A549 (cell line): Measurements from ENCODE around the gene QRICH1. TPM values are rescaled to one million over a fixed set of nuclear protein-coding genes. Genes with fewer than 3 reads are reported as not detected.

Experiments used
- ATAC-seq, 2 experiments: fragments of 200-7000 bp in 1 of 2; fragments of >200 bp in 1 of 2; cut with Nextera tagmentation in 1 of 2; cut with Tn5 transposase in 1 of 2; 3 replicates each; pipeline versions ENCODE4 v1.8.0 to v1.9.1; 2018 to 2020; ENCODE audit warnings: mild to moderate bottlenecking in 1 of 2, moderate library complexity in 1 of 2
- CTCF ChIA-PET: fragments of 300-600 bp; sonication (Branson Sonifier 250); formaldehyde crosslinking; extraction: SDS; loops from one replicate; lab custom pipeline; 2021; ENCODE audit warnings: antibody characterized with exemption, inconsistent platforms; lab: Yijun Ruan, JAX
- POLR2A ChIA-PET: fragments of 350-600 bp; formaldehyde crosslinking; extraction: SDS; loops from one replicate; lab custom pipeline; 2021; ENCODE audit warnings: antibody characterized with exemption, inconsistent platforms; lab: Yijun Ruan, JAX
- DNase-seq, 2 experiments: peaks; one replicate each; pipeline versions ENCODE4 v3.0.0 to v3.0.0-alpha.2; 2011 to 2016; ENCODE audit warnings: low read depth in 1 of 2, low spot score in 1 of 2
- FAIRE-seq: peaks from 2 replicates; lab custom pipeline; 2011; peaks lifted over from hg19 to GRCh38; lab: Jason Lieb, UNC
- H3K27ac ChIP-seq, 2 experiments: fragments of >200 bp; sonication (Bioruptor Twin); formaldehyde crosslinking; 3 replicates each; pipeline ENCODE4 v1.5.1; 2016 to 2017
- H3K4me1 ChIP-seq: fragments of >200 bp; sonication (Bioruptor Twin); formaldehyde crosslinking; 3 replicates; pipeline ENCODE4 v1.6.1; 2016
- H3K4me2 ChIP-seq: fragments of >200 bp; sonication (Bioruptor Twin); formaldehyde crosslinking; 3 replicates; pipeline ENCODE4 v1.6.1; 2016
- H3K4me3 ChIP-seq: fragments of >200 bp; sonication (Bioruptor Twin); formaldehyde crosslinking; 3 replicates; pipeline ENCODE4 v1.5.1; 2016
- H3K9me3 ChIP-seq: fragments of >200 bp; sonication (Bioruptor Twin); formaldehyde crosslinking; 3 replicates; pipeline ENCODE4 v1.6.1; 2016
- CBX8 ChIP-seq: fragments of 200-600 bp; sonication (generic); IDR thresholded peaks from 2 replicates; pipeline ENCODE4 v1.6.1; 2016
- CHD2 ChIP-seq: fragments of 150-350 bp; IDR thresholded peaks from 2 replicates; pipeline ENCODE4 v1.6.1; 2014; ENCODE audit warnings: low read length; ENCODE audit not compliant: partially characterized antibody
- FOSL2 ChIP-seq, 2 experiments: fragments of 450-650 bp in 1 of 2; fragments of >200 bp in 1 of 2; sonication (Bioruptor Twin) in 1 of 2; formaldehyde crosslinking; IDR thresholded peaks; 2 replicates each; pipeline versions ENCODE4 v1.5.0 to v1.6.1; 2016 to 2020; ENCODE audit warnings: mild to moderate bottlenecking in 1 of 2, moderate library complexity in 1 of 2
- FOXS1 ChIP-seq: fragments of 250-450 bp; sonication (Bioruptor Pico); IDR thresholded peaks from 2 replicates; pipeline ENCODE4 v1.5.0; 2020; ENCODE audit warnings: mild to moderate bottlenecking, moderate library complexity
- GATA3 ChIP-seq: IDR thresholded peaks from 2 replicates; pipeline ENCODE4 v1.6.1; 2012; ENCODE audit warnings: borderline replicate concordance
- HDAC2 ChIP-seq: fragments of 200-600 bp; sonication (generic); IDR thresholded peaks from 2 replicates; pipeline ENCODE4 v1.6.1; 2016
- HEYL ChIP-seq: fragments of 250-450 bp; sonication (Bioruptor Pico); IDR thresholded peaks from 2 replicates; pipeline ENCODE4 v1.8.0; 2021; ENCODE audit warnings: mild to moderate bottlenecking, moderate library complexity
- HOXA7 ChIP-seq: fragments of 250-450 bp; sonication (Bioruptor Pico); IDR thresholded peaks from 2 replicates; pipeline ENCODE4 v1.5.0; 2020; ENCODE audit warnings: mild to moderate bottlenecking, moderate library complexity
- HOXB13 ChIP-seq: fragments of 250-450 bp; sonication (Bioruptor Pico); IDR thresholded peaks from 2 replicates; pipeline ENCODE4 v1.5.0; 2020; ENCODE audit warnings: low read depth, mild to moderate bottlenecking, moderate library complexity
- HOXB5 ChIP-seq: fragments of 250-450 bp; sonication (Bioruptor Pico); IDR thresholded peaks from 2 replicates; pipeline ENCODE4 v1.5.0; 2020; ENCODE audit warnings: mild to moderate bottlenecking, moderate library complexity
- JUN ChIP-seq, 2 experiments: fragments of >200 bp; sonication (Bioruptor Twin); formaldehyde crosslinking; IDR thresholded peaks; 2 replicates in 1 of 2; 3 replicates in 1 of 2; pipeline ENCODE4 v1.6.1; 2016 to 2017
- JUNB ChIP-seq: fragments of >200 bp; sonication (Bioruptor Twin); formaldehyde crosslinking; IDR thresholded peaks from 2 replicates; pipeline ENCODE4 v1.6.1; 2016
- KDM1A ChIP-seq: fragments of 200-600 bp; sonication (generic); IDR thresholded peaks from 2 replicates; pipeline ENCODE4 v1.6.1; 2016; ENCODE audit warnings: low read depth, mild to moderate bottlenecking
- KDM5A ChIP-seq: fragments of 200-600 bp; sonication (generic); IDR thresholded peaks from 2 replicates; pipeline ENCODE4 v1.6.1; 2016; ENCODE audit warnings: antibody characterized with exemption, mild to moderate bottlenecking
- MAFK ChIP-seq: fragments of 450-650 bp; IDR thresholded peaks from 2 replicates; pipeline ENCODE4 v1.6.1; 2014; ENCODE audit not compliant: partially characterized antibody
- MAZ ChIP-seq: fragments of 150-350 bp; IDR thresholded peaks from 2 replicates; pipeline ENCODE4 v1.6.1; 2014; ENCODE audit warnings: antibody characterized with exemption, low read depth, low read length, borderline replicate concordance
- MYC ChIP-seq: IDR thresholded peaks from 2 replicates; pipeline ENCODE4 v1.6.1; 2012; ENCODE audit warnings: mild to moderate bottlenecking, inconsistent platforms, low read length, improper control_type of control experiment, borderline replicate concordance
- RAD21 ChIP-seq, 2 experiments: fragments of >200 bp in 1 of 2; sonication (Bioruptor Twin) in 1 of 2; formaldehyde crosslinking in 1 of 2; IDR thresholded peaks in 1 of 2; conservative IDR thresholded peaks in 1 of 2; 2 replicates in 1 of 2; 3 replicates in 1 of 2; pipeline ENCODE4 v1.6.1; 2012 to 2018; ENCODE audit warnings: inconsistent platforms in 1 of 2
- RARB ChIP-seq: fragments of 250-450 bp; sonication (Bioruptor Pico); IDR thresholded peaks from 2 replicates; pipeline ENCODE4 v1.8.0; 2021; ENCODE audit warnings: mild to moderate bottlenecking, moderate library complexity
- USF2 ChIP-seq: fragments of 450-650 bp; IDR thresholded peaks from 2 replicates; pipeline ENCODE4 v1.6.1; 2014; ENCODE audit warnings: antibody characterized with exemption
- ZNF302 ChIP-seq: fragments of 250-450 bp; sonication (Bioruptor Pico); IDR thresholded peaks from 2 replicates; pipeline ENCODE4 v1.9.0; 2021; ENCODE audit warnings: inconsistent platforms, mild to moderate bottlenecking, moderate library complexity
- ZSCAN20 ChIP-seq: fragments of 250-450 bp; sonication (Bioruptor Pico); IDR thresholded peaks from 2 replicates; pipeline ENCODE4 v1.8.0; 2022; ENCODE audit warnings: mild to moderate bottlenecking, moderate library complexity
- WGBS: methylation state at CpG from one replicate; pipeline ENCODE4 v1.1.6; 2017; ENCODE audit errors: missing lambda C conversion rate; 5-methylcytosine and 5-hydroxymethylcytosine counted together
- polyA plus RNA-seq, 4 experiments: library from polyadenylated mRNA; depleted of rRNA in 3 of 4; stranded (reverse); fragments of >200 nt; fragmentation: RNase III in 1 of 4; extraction: RNeasy Plus Mini Kit Qiagen cat#74134 plus additional on column Dnase treatment in 1 of 4; gene quantifications; 2 replicates in 3 of 4; 3 replicates in 1 of 4; pipeline ENCODE4 v1.2.3, GENCODE V29; 2011 to 2017
- TF ChIP-seq, protein P1 (sequence below): IDR thresholded peaks from 2 replicates; pipeline ENCODE4 v1.6.1; 2012
- TF ChIP-seq, protein P2 (sequence below): fragments of 250-450 bp; sonication (Bioruptor Pico); IDR thresholded peaks from 2 replicates; pipeline ENCODE4 v1.5.0; 2021; ENCODE audit warnings: mild to moderate bottlenecking, moderate library complexity, borderline replicate concordance

Gene QRICH1
- polyA plus RNA-seq, 2 of the 4 experiments (the other 2 are of a cell fraction): 47.9 to 53.8 TPM

GRCh38 chr3:48991851-48992545 is 101.9 kb downstream of the QRICH1 start:
- TF ChIP-seq JUN (IDR thresholded peaks at IDR 0.05): no peak
- TF ChIP-seq, protein P1, sequence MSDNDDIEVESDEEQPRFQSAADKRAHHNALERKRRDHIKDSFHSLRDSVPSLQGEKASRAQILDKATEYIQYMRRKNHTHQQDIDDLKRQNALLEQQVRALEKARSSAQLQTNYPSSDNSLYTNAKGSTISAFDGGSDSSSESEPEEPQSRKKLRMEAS: no peak
- TF ChIP-seq RAD21 (conservative IDR thresholded peaks at IDR 0.05 in 1 of 2, IDR thresholded peaks at IDR 0.05 in 1 of 2): no peak
- TF ChIP-seq FOSL2 (IDR thresholded peaks at IDR 0.05): no peak
- TF ChIP-seq FOSL2 (CRISPR knock-in tag; IDR thresholded peaks at IDR 0.05): no peak
- TF ChIP-seq GATA3: no peak
- no peak for TF ChIP-seq FOXS1 (CRISPR knock-in tag)
- no peak for TF ChIP-seq HOXA7 (CRISPR knock-in tag)
- TF ChIP-seq MAFK: no peak
- no peak for TF ChIP-seq HEYL
- H3K4me2 ChIP-seq: peak overlapping the region; percentile 79
- ATAC-seq (no peak), DNase-seq (no peak), FAIRE-seq (no peak)
- WGBS: 79% methylated on average over 5 of the region's 5 CpGs
- CTCF ChIA-PET: interaction anchor here (16.7 kb wide), 1 partner anchor 20 kb away, joined by 385 read pairs; the partner anchor contains the start of genes DALRD3, NDUFAF3 and WDR6
- H3K4me3 ChIP-seq: no peak overlapping the region
- peak overlapping the region in 1 of 2 experiments; percentile 97; a peak in 2 of 6 replicates for H3K27ac ChIP-seq
- H3K9me3 ChIP-seq: no peaks in the 10 kb centered on the region
- POLR2A ChIA-PET: interaction anchor here (1.0 to 1.2 kb wide), 2 partner anchors 15 to 37 kb away, joined by 3 to 4 read pairs; partner anchors contain the start of genes IMPDH2 and WDR6
- peaks cover 25% of the 10 kb centered on the region for H3K4me1 ChIP-seq

DNA sequence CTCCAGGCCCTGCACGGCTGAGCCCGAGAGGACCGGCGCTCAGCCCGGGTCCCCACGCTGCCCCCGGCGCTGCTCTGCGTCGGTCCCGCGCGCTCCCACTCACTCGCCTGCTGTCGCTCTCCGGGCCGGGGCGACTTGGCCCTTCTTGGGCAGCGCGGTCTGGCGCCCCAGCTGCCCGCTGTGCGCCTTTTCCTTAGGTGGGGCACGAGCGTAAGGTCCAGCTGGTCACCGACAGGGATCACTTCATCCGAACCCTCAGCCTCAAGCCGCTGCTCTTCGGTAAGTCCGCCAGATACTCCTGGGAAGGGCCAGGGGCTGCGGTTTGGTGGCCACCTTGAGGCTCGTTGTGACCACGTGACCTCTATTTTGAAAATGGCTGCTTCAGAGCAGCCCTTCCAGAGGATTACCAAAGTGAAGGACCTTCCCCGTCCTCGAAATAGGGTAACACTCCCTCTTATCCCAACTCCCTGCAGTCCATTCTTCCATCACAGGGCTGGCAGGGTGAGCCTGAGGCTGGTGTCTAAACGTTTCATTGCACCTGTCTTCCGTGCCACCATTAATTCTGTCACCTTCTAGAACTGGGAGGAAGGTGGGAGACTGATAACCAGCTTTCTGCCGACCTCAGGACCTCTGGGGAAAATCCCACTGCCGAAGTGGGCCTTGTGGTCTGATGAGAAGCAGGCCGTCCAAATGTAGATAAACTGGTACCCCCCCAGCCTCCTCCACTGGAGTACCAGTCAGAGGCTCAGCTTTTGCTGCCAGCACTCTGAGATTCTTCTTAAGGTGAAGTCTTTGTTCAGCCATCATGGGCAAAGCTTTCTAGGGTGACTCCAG is 103.0 kb downstream of the QRICH1 start:
- H3K27ac ChIP-seq: peak overlapping the region; percentile 93 to 97
- FAIRE-seq (no peak), DNase-seq (peak in 1 of 2 experiments; percentile 44), ATAC-seq (peak; percentile 49 to 62)
- no peaks in the 10 kb centered on the region for H3K9me3 ChIP-seq
- ChIA-PET POLR2A (interaction anchor here (1.2 kb wide), 2 partner anchors 16 to 39 kb away, joined by 3 read pairs; partner anchors contain the start of genes IMPDH2 and WDR6), CTCF (interaction anchor here (16.7 kb wide), 1 partner anchor 21 kb away, joined by 385 read pairs; the partner anchor contains the start of genes DALRD3, NDUFAF3 and WDR6)
- H3K4me1 ChIP-seq: peaks cover 25% of the 10 kb centered on the region
- 10% methylated on average over 8 of the region's 40 CpGs for WGBS
- TF ChIP-seq USF2: peak; percentile 87
- TF ChIP-seq, protein P1: peak; percentile 57
- no peak for TF ChIP-seq RARB (CRISPR knock-in tag)
- TF ChIP-seq KDM5A: peak; percentile 68
- peak overlapping the region; percentile 79 for H3K4me2 ChIP-seq
- H3K4me3 ChIP-seq: peak overlapping the region; percentile 92

GRCh38 chr3:48989796-48990635 is 103.9 kb downstream of the QRICH1 start, which contains the start of gene P4HTM:
TSS of gene P4HTM (plus strand) at chr3:48990241. CDS start at chr3:48990257, 16 bp downstream.
- ChIA-PET CTCF (interaction anchor here (0.6 to 16.7 kb wide), 11 partner anchors 12 to 464 kb away, joined by 3 to 385 read pairs (median 4); partner anchors contain the start of genes ARIH2, DALRD3, IMPDH2 and NDUFAF3), POLR2A (interaction anchor here (0.5 to 1.7 kb wide), 7 partner anchors 11 to 439 kb away, joined by 3 to 24 read pairs (median 3); partner anchors contain the start of genes IMPDH2, NDUFAF3, NICN1 and WDR6)
- Histone ChIP-seq H3K4me3 (peak within 1 kb of the TSS; percentile 92), H3K4me2 (peak within 1 kb of the TSS; percentile 79), H3K4me1 (peaks cover 25% of the 10 kb centered on the region), H3K9me3 (no peaks in the 10 kb centered on the region), H3K27ac (peak within 1 kb of the TSS; percentile 93 to 97)
- ATAC-seq (peak; percentile 79 to 89), DNase-seq (peak in 1 of 2 experiments; percentile 82), FAIRE-seq (no peak)
- 0% methylated on average over 2 of the region's 91 CpGs for WGBS
- TF ChIP-seq HDAC2 (no peak), CHD2 (no peak), FOSL2 (IDR thresholded peaks at IDR 0.05) (peak; percentile 55; the same call in 1 of the 2 replicates), FOSL2 (CRISPR knock-in tag; IDR thresholded peaks at IDR 0.05) (peak; percentile 85), HOXB5 (CRISPR knock-in tag) (no peak), JUN (IDR thresholded peaks at IDR 0.05) (peak; percentile 75; a peak in 4 of 5 replicates), MAFK (no peak), KDM5A (no peak), HEYL (no peak), RARB (CRISPR knock-in tag) (no peak), HOXB13 (CRISPR knock-in tag) (no peak), KDM1A (no peak), MAZ (no peak), MYC (no peak), ZSCAN20 (CRISPR knock-in tag) (no peak), ZNF302 (CRISPR knock-in tag) (no peak), CBX8 (no peak), JUNB (no peak; the same call in none of the 2 replicates), HOXA7 (CRISPR knock-in tag) (no peak)
- TF ChIP-seq, protein P2, sequence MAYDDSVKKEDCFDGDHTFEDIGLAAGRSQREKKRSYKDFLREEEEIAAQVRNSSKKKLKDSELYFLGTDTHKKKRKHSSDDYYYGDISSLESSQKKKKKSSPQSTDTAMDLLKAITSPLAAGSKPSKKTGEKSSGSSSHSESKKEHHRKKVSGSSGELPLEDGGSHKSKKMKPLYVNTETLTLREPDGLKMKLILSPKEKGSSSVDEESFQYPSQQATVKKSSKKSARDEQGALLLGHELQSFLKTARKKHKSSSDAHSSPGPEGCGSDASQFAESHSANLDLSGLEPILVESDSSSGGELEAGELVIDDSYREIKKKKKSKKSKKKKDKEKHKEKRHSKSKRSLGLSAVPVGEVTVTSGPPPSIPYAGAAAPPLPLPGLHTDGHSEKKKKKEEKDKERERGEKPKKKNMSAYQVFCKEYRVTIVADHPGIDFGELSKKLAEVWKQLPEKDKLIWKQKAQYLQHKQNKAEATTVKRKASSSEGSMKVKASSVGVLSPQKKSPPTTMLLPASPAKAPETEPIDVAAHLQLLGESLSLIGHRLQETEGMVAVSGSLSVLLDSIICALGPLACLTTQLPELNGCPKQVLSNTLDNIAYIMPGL (CRISPR knock-in tag): no peak
